Measurements from ENCODE around the gene ZNF594. TPM values are rescaled to one million over a fixed set of nuclear protein-coding genes. Genes with fewer than 3 reads are reported as not detected.
"Not testable (repeated sequence)": the region's sequence is repeated elsewhere in the genome, so short reads cannot be mapped to it uniquely, and the experiment has no call there.

Gene ZNF594
- 29.1 TPM for total RNA-seq (ENCODE audit: insufficient read depth, low replicate concordance)

DNA sequence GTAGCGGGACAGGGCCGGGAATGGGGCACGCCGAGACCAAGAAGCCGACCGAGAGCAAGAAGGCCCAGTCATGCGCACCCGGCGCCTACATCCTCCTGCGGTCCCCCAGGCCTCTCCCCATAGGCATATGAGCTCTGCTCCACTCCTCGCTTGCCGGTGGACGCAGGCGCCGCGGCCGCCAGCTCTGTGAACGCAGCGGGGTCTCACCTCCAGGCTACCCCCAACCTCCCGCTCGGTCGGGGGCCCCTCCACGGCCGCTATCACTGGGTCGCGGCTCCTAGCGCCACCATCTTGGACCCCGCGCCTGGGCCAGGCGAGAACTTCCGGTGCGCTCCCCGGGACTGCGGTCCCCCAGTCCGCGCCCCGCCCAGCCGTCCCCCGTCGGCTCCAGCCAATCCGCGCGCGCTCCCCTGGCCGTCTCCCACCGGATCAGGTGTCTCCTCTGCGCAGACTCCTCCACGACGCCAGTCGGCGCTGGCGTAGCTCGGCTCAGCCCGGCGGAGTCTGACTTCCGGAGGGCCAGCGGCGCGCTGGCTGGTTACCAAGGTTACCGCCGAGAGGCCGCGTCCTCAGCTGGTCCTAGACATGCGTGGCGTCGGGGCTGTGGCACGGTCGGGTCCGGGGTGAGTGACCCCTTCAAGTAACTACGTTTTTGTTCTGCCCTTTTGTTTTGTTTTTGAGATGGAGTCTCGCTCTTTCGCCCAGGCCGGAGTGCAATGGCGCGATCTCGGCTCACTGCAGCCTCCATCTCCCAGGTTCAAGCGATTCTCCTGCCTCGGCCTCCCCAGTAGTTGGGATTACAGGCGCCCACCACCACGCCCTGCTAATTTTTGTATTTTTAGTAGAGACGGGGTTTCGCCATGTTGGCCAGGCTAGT lies at the start of gene ZNF594:
Gene ZNF594 (minus strand): TSS at position 328 of the 877 bp plus-strand sequence. CDS start 7,612 bp downstream, outside the sequence.
- DNase-seq (ENCODE audit: low spot score): peak; percentile 98

DNA sequence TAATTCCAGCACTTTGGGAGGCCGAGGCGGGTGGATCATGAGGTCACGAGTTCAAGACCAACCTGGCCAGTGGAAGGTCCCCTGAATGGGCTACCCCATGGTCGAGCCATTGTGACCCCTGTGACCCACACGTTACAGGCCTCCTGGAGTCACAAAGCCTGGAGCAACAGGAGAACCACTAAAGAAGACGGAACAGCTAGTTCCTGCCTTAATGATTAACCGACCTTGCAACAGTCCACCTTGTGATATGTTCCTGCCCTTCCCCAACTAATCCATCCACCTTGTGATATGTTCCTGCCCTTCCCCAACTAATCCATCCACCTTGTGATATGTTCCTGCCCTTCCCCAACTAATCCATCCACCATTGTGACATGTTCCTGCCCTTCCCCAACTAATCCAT lies 48.1 kb upstream of the ZNF594 start:
- not testable (repeated sequence) for DNase-seq (ENCODE audit: low spot score)

DNA sequence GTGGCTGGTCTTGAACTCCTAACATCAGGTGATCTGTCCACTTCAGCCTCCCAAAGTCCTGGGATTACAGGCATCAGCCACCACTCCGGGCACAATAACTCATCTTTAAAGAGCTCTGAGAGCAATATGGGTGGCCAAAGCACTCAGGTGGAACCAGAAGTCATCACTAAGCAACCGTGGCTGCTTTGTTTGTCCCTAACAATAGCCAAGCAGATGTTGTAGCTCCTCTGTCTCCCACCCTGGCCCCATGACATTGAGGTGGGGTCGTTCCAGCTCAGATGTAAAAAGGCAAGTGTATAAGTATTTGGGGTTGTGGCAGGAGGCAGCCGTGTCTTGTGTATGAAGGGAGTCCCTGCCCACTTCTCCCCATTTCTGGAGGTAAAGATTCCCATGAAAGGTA lies 46.7 kb upstream of the ZNF594 start:
- DNase-seq (ENCODE audit: low spot score): no peak

DNA sequence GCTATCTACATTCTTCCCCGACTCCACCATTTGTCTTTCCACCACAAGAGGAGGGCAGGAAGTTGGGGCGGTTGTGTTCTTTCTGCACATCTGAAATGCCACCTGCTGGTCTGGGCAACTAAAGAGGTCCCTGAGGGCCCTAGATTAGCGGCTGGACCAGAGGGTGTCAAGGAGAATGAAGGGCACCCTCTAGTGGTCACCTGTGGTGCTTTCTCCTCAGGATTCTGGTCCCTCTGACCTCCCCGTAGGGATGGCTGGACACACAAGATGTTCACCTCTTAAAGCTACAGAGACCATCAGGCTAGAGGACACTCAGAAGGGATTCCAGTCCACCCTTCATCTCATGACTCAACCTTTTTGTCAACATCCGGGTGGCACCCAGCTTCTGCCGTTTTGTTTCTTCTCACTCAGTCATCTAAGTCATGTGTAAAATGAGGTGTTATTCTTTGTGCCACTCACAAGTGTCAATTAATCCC lies 45.9 kb upstream of the ZNF594 start:
- DNase-seq (ENCODE audit: low spot score): no peak

DNA sequence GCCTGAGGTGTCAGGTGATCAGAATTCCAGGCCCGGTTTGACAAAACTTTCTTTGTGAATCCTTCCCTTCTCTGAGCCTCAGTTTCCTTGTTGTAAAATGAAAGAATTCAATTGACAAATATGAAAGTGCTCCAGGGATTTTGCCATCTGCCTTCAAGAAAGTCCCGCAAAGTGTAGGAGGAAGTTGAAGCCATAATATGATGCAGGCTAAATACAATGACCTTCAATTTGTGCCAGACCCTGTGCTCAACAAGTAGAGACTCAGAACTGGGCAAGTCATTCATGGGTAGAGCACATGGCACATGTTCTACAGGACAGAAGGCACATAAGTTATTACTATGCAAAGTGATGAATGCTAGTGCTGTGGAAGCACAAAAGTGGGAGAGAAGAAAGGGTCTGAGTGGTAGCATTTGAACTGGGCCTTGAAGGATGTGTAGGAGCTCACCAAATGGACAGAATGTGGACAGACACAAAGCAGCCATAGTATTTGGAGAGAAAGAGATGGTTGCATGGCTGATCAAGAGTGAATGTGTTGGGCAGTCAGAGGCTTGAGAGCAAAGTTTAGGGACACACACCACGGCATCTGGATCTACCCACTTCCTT lies 45.4 kb upstream of the ZNF594 start:
- DNase-seq (ENCODE audit: low spot score): no peak

DNA sequence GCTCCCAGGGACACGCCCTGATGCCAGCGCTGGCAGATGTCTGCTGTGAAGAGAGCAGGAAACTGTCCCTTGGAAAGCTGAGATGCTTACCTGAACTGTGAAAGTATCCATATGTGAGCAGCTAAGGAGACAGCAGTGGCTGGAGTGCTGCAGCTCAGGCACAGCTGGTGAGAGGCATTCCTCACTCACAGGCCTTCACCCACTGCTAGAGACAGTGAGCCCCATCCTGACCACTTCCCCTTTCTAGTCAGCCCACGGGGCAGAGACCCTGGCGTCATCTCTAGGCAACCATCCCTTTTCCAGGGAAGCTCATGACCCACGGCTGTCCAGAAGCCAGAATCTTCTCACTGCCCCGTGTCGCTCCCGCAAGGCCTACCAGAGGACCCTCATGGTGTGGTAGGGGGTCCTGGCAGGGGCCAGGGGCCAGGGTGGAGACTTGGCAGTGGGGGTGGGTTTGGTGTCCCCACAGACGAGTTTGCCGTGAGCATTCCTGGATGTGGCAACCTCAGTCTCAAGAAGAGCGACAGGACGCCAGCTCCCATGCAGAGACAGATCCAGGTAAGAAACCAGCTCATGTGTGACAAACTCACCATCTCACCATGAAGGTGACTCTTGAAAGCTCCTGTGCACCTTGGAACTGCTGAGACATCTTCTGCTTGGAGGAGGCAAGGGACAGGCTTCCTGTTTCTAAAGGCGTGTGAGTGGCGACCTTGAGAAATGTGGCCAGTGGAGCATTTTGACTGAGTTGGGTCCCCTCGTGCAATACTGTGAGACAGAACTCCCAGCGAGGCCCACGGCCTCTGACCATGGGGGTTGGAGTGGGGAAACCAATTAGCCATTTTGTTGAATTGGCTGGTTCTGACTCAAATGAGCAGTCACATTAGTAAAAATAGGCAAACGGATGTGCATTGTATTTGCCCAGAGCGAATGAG lies 43.2 kb upstream of the ZNF594 start, which contains the start of gene SCIMP:
Gene SCIMP (minus strand): TSS at position 216 of the 932 bp plus-strand sequence. CDS start 105 bp downstream, at position 111.
- DNase-seq (ENCODE audit: low spot score): no peak

DNA sequence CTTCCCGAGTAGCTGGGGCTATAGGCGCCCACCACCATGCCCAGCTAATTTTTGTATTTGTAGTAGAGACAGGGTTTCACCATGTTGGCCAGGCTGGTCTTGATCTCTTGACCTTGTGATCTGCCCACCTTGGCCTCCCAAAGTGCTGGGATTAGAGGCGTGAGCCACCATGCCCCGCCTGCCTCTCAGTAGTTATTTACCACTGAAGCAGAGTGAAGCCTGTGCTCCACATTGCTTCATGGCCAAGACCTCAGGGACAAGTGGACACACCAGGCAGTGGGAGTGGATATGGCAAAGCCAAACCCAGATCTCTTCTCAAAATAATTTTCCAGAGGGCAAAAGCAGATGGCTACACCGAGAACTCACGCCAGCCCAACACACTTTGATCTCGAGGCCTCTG lies 41.8 kb upstream of the ZNF594 start:
- not testable (repeated sequence) for DNase-seq (ENCODE audit: low spot score)

DNA sequence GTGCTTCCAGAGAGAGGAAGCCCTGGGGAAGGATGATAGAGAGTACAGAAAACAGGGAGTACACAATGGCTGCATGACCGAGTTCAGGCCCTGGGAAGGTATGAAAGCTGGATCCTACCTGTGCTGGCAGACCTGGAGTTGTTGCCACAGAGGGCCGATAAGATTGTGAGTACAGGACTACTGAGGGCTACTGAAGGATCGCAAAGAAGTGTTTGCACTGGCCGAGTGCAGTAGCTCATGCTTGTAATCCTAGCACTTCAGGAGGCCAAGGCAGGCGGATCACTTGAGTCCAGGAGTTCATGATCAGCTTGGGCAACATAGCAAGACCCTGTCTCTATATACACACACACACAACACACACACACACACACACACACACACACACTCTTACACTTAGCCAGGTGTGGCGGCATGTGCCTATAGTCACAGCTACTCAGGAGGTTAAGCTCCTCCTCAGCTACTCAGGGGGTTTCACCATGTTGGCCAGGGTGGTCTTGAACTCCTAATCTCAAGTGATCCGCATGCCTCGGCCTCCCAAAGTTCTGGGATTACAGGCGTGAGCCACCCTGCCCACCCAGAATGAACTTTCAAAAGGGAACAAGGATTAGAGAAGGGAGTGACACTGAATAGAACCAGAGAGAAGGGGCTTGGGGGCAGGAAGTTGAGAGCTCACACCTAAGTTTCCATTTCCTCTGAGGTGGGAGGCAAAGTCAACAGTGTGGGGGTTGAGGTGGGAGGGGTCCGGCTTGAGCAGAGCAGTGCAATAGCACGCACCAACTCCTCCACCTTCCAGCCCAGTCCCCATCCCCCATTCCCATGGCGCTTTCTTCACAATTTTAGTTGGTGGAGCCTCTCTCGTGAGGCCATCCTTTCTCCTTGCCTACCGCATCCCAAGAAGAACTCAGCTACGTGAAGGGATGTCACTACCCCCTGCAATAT lies 35.5 kb upstream of the ZNF594 start:
- no peak for DNase-seq (ENCODE audit: low spot score)

DNA sequence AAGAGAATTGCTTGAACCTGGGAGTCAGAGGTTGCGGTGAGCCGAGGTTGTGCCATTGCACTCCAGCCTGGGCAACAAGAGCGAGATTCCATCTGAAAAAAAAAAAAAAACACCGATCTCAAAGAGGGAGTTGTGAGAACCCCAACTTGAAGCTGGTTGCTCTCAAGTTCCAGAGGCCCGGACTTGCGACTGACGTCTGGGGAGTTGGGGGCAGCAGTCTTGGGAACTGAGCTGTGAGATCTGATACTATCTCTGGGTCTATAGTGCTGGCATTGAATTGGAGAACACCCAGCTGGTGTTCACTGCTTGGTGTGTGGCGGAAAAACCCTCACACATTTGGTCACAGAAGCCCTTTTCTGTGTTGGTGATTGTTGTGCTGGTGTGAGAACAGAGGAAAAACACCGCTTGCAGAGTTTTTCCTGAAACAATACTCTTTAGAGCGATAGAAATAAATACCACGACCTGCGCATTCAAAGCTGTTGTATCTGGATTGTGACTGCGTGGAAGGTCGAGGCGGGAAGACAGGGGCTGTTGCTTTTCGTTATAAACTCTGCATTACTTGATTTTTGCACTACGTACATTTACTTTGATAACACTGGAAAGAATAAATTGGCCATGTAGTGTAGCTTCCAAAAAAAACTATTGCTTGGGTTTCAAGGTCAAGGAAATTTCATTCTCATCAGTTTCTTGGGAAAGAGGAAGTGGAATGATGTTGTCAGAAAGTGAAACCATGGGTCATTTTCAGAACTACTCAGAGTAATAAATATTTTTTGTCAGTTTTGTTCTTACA lies 34.2 kb upstream of the ZNF594 start:
- DNase-seq (ENCODE audit: low spot score): no peak

DNA sequence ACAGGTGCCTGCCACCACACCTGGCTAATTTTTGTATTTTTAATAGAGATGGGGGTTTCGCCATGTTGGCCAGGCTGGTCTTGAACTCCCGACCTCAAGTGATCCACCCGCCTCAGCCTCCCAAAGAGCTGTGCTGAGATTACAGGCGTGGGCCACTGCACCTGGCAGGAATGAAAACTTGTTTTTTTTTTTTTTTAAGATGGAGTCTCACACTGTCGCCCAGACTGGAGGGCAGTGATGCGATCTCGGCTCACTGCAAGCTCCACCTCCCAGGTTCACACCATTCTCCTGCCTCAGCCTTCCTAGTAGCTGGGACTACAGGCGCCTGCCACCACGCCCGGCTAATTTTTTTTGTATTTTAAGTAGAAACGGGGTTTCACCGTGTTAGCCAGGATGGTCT lies 30.2 kb upstream of the ZNF594 start:
- not testable (repeated sequence) for DNase-seq (ENCODE audit: low spot score)

DNA sequence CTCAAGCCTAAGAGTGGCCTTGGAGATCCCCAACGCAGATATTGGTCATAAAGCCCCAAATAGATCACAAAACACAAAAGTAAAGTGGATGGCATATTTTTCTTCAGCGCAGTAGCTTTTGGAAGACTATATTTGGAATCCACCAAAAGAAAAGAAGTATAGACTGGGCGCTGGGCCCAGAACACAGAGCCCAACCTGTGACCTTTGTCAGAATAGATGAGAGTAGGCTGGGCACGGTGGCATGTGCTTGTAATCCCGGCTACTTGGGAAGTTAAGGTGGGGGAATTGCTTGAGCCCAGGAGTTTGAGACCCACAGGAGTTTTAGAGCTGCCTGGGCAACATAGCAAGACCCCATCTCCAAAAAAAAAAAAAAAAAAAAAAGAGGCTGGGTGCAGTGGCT lies 28.4 kb upstream of the ZNF594 start:
- DNase-seq (ENCODE audit: low spot score): no peak

DNA sequence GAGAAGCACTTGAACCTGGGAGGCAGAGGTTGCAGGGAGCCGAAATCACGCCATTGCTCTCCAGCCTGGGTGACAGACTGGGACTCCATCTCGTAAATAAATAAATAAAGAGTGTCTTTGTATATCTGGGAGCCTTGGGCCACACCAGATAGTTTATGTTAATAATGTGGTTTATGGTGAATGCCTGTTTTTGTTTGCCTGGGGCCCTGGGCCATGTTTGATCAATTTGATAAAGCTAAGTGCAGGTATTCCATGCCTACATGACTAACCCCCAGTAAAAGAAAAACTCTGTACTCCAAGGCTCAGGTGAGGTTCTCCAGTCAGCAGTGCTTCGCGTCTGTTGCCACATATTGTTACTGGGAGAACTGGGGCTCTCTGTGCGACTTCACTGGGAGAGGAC lies 27.9 kb upstream of the ZNF594 start:
- no peak for DNase-seq (ENCODE audit: low spot score)

DNA sequence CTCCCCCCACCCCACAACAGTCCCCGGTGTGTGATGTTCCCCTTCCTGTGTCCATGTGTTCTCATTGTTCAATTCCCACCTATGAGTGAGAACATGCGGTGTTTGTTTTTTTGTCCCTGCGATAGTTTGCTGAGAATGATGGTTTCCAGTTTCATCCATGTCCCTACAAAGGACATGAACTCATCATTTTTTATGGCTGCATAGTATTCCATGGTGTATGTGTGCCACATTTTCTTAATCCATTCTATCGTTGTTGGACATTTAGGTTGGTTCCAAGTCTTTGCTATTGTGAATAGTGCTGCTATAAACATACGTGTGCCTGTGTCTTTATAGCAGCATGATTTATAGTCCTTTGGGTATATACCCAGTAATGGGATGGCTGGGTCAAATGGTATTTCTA lies 25.9 kb upstream of the ZNF594 start:
- not testable (repeated sequence) for DNase-seq (ENCODE audit: low spot score)

DNA sequence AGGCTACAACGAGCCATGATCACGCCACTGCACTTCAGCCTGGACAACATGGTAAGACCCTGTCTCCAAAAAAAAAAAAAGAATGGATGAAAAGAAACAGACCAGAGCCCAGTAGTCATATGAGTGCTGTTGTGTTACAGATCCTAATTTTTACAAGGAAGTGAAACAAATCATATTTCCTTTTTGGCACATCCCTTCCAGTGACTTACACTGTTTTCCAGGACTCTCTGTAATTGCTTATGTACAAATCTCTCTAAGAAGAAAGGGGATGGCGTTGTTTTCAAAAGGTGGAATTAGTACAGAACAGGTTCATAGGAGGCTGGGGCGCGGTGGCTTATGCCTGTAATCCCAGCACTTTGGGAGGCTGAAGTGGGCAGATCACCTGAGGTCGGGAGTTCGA lies 19.8 kb upstream of the ZNF594 start:
- DNase-seq (ENCODE audit: low spot score): no peak

DNA sequence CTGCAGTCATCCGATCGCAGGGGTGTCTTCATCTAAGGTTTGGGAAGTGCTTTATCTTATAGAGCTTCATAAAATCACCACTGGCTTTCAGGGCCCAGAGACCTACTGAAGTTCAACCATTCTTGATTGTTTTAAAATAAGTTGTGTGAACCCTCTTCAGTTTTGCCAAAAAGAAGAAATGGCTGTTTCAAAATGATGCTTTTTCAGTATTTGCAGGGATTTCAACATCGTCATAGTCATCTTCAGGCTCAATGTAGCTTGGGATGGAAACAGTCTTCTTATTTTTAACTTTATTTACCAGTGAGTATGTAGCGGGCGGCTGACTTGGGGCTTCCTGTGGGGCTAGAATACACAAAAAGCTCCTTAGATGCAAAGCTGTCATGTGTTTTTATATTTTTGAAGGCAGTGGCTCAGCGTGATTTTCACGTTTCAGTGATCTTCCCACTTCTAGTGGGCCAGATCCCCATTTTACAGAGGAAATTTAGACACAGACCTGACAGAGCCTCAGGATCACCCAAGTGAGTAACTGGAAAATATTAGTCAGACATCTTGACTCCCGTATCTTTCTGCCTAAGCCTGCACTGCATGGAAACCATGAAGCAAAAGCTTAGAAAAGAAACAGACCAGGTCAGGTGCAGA lies 19.1 kb upstream of the ZNF594 start:
- DNase-seq (ENCODE audit: low spot score): no peak

DNA sequence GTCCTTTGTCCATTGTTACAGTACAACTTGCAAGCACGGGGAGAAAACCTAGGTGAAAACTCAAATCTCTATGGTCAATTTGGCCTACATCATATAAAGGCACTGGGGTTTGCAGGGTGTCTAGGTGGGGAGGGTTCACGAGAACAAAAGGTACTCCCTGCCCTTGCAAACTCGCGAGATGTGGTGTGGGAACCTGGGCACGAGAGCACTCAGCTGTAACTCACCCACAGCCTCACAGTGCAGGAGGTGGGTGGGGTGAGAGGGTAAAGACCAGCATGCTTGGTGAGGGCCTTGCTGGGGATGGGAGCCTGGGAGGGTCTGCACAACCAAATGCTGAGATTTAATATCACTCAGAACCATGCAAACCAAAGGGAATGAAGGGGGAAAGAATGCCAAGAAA lies 18.4 kb upstream of the ZNF594 start:
- no peak for DNase-seq (ENCODE audit: low spot score)

DNA sequence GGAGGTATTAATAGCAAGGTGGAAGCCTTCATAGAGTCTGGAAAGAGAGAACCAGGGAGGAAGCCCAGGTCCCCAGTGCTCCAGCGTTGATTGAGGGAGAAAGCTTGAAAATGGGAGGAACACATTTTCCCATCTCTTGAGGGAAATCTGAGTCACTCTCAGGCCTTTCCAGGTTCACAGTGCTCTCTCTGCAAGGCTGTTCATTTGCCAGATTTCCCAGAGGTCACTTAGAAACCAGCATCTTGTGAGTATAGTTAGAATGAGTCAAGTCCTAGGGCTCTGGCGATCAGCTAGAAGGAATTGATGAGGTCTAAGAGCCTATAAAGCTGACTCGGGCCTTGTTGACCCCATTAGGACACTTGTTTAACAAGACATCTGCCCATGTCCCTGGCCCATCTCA lies 17.7 kb upstream of the ZNF594 start:
- no peak for DNase-seq (ENCODE audit: low spot score)

DNA sequence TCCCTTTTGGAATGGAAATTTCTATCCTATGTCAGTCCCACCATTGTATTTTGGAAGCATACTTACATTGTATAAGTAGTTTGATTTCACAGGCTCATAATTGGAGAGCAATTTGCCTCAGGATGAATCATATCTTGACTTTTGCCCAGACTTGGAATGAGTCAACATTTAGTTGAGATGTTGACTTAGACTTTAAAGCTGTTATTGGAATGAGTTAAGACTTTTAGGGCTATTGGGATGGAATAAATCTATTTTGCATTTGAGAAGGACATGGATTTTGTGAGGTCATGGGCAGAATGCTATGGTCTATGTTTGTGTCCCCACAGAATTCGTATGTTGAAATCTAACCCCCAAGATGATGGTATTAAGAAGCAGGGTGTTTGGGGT lies 12.2 kb upstream of the ZNF594 start:
- DNase-seq (ENCODE audit: low spot score): no peak

DNA sequence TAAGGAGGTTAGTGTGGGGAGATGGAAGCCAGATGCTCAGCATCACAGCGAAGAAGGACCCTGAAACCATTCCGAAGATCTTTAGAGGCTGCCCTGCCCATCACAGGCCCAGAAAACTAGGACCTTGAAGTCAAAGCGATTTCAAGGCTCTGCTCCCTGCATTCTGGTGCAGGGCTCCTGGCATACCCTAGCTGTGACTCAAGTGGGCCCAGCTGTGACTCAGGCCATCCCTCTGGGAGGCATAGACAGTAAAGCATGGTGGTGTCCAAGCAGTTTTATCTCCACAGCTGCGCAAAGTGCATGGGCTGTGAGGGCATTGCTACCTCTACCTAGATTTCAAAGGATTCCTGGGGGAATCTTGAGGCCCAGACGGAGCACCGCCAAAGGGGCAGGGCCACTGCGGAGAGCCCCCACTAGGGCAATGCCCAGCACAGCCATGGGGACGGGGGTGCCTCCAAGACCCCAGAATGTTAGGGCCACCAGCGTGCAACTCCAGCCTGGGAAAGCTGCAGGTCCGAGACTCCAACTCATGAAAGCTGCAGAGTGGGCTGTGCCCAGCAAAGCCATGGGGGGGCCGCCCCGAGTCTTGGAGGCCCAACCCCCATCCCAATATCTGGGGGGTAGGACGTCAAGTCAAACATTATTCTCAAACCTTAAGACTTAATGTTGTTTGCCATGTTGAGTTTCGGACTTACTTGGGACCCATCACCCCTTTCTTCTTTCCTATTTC lies 11.7 kb upstream of the ZNF594 start:
- no peak for DNase-seq (ENCODE audit: low spot score)
